HEK293 (cell line): ENCODE data around the gene CCDC77.
A peak's percentile ranks its signal among the peaks of the same experiment; 100 is the strongest.

Experiments
- CTCF ChIA-PET: fragments of 350-600 bp; formaldehyde crosslinking; extraction: SDS; loops from one replicate; lab custom pipeline; 2021; ENCODE audit warnings: antibody characterized with exemption; lab: Yijun Ruan, JAX
- POLR2A ChIA-PET: fragments of 300-600 bp; formaldehyde crosslinking; extraction: SDS; loops from one replicate; lab custom pipeline; 2020; ENCODE audit warnings: antibody characterized with exemption, inconsistent platforms; lab: Yijun Ruan, JAX
- H3K27ac ChIP-seq: fragments of 200-500 bp; sonication (Bioruptor generic); 2 replicates; pipeline ENCODE4 v1.5.1; 2014; ENCODE audit warnings: low read depth, low read length, control low read depth, inconsistent platforms; ENCODE audit errors: extremely low read depth
- H3K36me3 ChIP-seq, 2 experiments: fragments of 200-500 bp in 1 of 2; sonication (Bioruptor generic) in 1 of 2; 1 replicate in 1 of 2; 2 replicates in 1 of 2; pipeline ENCODE4 v1.5.1; 2014 to 2017; ENCODE audit warnings: inconsistent platforms in 2 of 2, low read length in 2 of 2; ENCODE audit not compliant: control insufficient read depth in 2 of 2, insufficient read depth in 1 of 2
- H3K4me1 ChIP-seq: fragments of 200-500 bp; sonication (Bioruptor generic); 2 replicates; pipeline ENCODE4 v1.5.1; 2014; ENCODE audit warnings: mild to moderate bottlenecking, low read length, inconsistent platforms; ENCODE audit not compliant: control insufficient read depth, insufficient read depth
- H3K4me3 ChIP-seq: 2 replicates; pipeline ENCODE4 v1.5.1; 2011; ENCODE audit warnings: low read depth, mild to moderate bottlenecking, control low read depth, low read length, moderate library complexity
- H3K9me3 ChIP-seq: fragments of 200-500 bp; sonication (Bioruptor generic); 2 replicates; pipeline ENCODE4 v1.5.1; 2014; ENCODE audit warnings: low read depth, low read length, inconsistent platforms; ENCODE audit not compliant: control insufficient read depth, insufficient read depth
- BCL6B ChIP-seq: fragments of 450-650 bp; formaldehyde crosslinking; IDR thresholded peaks from 2 replicates; pipeline ENCODE4 v1.5.1; 2017; ENCODE audit warnings: missing biosample characterization, missing genetic modification characterization
- IKZF3 ChIP-seq: fragments of 450-650 bp; IDR thresholded peaks from 2 replicates; pipeline ENCODE4 v1.5.0; 2018; ENCODE audit warnings: missing biosample characterization, mild to moderate bottlenecking, missing genetic modification characterization, moderate library complexity
- KLF9 ChIP-seq: fragments of 450-650 bp; formaldehyde crosslinking; IDR thresholded peaks from 2 replicates; pipeline ENCODE4 v1.5.1; 2016; ENCODE audit warnings: missing biosample characterization, missing genetic modification characterization, low read depth
- ZBTB48 ChIP-seq: fragments of 450-650 bp; formaldehyde crosslinking; IDR thresholded peaks from 2 replicates; pipeline ENCODE4 v1.5.1; 2016; ENCODE audit warnings: missing biosample characterization, missing genetic modification characterization
- ZNF114 ChIP-seq: fragments of 450-650 bp; formaldehyde crosslinking; IDR thresholded peaks from 2 replicates; pipeline ENCODE4 v1.5.0; 2017; ENCODE audit warnings: missing biosample characterization, missing genetic modification characterization
- ZNF132 ChIP-seq: fragments of 450-650 bp; formaldehyde crosslinking; IDR thresholded peaks from 2 replicates; pipeline ENCODE4 v1.5.1; 2017; ENCODE audit warnings: missing biosample characterization, missing genetic modification characterization, borderline replicate concordance
- ZNF16 ChIP-seq: fragments of 450-650 bp; formaldehyde crosslinking; IDR thresholded peaks from 2 replicates; pipeline ENCODE4 v1.5.1; 2016; ENCODE audit warnings: low read depth, missing biosample characterization, missing genetic modification characterization
- ZNF18 ChIP-seq: fragments of 450-650 bp; formaldehyde crosslinking; IDR thresholded peaks from 2 replicates; pipeline ENCODE4 v1.5.1; 2016; ENCODE audit warnings: missing biosample characterization, missing genetic modification characterization
- ZNF514 ChIP-seq: fragments of 450-650 bp; formaldehyde crosslinking; IDR thresholded peaks from 2 replicates; pipeline ENCODE4 v1.5.1; 2016; ENCODE audit warnings: missing biosample characterization, missing genetic modification characterization
- ZNF600 ChIP-seq: fragments of 450-650 bp; formaldehyde crosslinking; IDR thresholded peaks from 2 replicates; pipeline ENCODE4 v1.5.1; 2016; ENCODE audit warnings: missing biosample characterization, missing genetic modification characterization
- TF ChIP-seq, protein P1 (sequence below): fragments of 450-650 bp; formaldehyde crosslinking; IDR thresholded peaks from 2 replicates; pipeline ENCODE4 v1.5.1; 2016; ENCODE audit warnings: missing biosample characterization, missing genetic modification characterization
- TF ChIP-seq, protein P2 (sequence below): fragments of 450-650 bp; formaldehyde crosslinking; IDR thresholded peaks from 2 replicates; pipeline ENCODE4 v1.5.1; 2017; ENCODE audit warnings: missing biosample characterization, mild to moderate bottlenecking, missing genetic modification characterization, moderate library complexity
- TF ChIP-seq, protein P3 (sequence below): IDR thresholded peaks from 2 replicates; pipeline ENCODE4 v1.6.1; 2011; ENCODE audit warnings: mild to moderate bottlenecking, low read depth, low read length, borderline replicate concordance
- TF ChIP-seq, protein P4 (sequence below): fragments of 450-650 bp; formaldehyde crosslinking; IDR thresholded peaks from 2 replicates; pipeline ENCODE4 v1.5.1; 2016; ENCODE audit warnings: missing biosample characterization, missing genetic modification characterization
- TF ChIP-seq, protein P5 (sequence below): fragments of 450-650 bp; formaldehyde crosslinking; IDR thresholded peaks from 2 replicates; pipeline ENCODE4 v1.5.1; 2016; ENCODE audit warnings: missing biosample characterization, missing genetic modification characterization

Gene CCDC77

GRCh38 chr12:386651-387050 is 14.8 kb upstream of the CCDC77 start (continued):
- TF ChIP-seq BCL6B (tag by site-specific recombination) (no peak), ZNF16 (tag by site-specific recombination) (no peak), ZNF114 (tag by site-specific recombination) (no peak), KLF9 (tag by site-specific recombination) (no peak), ZNF18 (tag by site-specific recombination) (no peak), IKZF3 (tag by site-specific recombination) (0 out of 2 replicates have a peak, but pooled peaks have one; percentile 25), ZNF514 (tag by site-specific recombination) (no peak)
- TF ChIP-seq, protein P1, sequence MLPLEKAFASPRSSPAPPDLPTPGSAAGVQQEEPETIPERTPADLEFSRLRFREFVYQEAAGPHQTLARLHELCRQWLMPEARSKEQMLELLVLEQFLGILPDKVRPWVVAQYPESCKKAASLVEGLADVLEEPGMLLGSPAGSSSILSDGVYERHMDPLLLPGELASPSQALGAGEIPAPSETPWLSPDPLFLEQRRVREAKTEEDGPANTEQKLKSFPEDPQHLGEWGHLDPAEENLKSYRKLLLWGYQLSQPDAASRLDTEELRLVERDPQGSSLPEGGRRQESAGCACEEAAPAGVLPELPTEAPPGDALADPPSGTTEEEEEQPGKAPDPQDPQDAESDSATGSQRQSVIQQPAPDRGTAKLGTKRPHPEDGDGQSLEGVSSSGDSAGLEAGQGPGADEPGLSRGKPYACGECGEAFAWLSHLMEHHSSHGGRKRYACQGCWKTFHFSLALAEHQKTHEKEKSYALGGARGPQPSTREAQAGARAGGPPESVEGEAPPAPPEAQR, result no peak
- TF ChIP-seq, protein P2, sequence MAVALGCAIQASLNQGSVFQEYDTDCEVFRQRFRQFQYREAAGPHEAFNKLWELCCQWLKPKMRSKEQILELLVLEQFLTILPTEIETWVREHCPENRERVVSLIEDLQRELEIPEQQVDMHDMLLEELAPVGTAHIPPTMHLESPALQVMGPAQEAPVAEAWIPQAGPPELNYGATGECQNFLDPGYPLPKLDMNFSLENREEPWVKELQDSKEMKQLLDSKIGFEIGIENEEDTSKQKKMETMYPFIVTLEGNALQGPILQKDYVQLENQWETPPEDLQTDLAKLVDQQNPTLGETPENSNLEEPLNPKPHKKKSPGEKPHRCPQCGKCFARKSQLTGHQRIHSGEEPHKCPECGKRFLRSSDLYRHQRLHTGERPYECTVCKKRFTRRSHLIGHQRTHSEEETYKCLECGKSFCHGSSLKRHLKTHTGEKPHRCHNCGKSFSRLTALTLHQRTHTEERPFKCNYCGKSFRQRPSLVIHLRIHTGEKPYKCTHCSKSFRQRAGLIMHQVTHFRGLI (tag by site-specific recombination), result no peak

DNA sequence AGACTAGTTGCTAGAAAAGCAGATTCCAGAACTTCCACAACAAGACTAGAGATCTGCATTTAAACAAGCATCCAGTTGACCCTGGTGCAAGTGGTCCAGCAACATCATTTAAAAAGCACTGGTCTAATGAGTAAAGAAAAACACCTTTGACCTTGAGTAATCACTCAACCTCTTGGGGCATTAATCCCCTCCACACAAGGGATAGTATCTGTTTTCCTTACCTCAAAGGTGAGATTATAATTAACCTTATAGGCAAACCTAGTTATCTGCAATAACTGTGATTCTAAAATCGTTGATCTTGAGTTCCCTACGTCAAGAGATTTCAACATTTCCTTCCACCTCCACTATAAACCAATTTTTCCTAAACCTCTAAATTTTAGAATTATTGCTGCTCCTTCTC is 13.4 kb upstream of the CCDC77 start:
- POLR2A ChIA-PET, result interaction anchor here (0.6 to 4.2 kb wide), 2 partner anchors 14 to 46 kb away, joined by 3 to 36 read pairs; partner anchors contain the start of gene CCDC77

DNA sequence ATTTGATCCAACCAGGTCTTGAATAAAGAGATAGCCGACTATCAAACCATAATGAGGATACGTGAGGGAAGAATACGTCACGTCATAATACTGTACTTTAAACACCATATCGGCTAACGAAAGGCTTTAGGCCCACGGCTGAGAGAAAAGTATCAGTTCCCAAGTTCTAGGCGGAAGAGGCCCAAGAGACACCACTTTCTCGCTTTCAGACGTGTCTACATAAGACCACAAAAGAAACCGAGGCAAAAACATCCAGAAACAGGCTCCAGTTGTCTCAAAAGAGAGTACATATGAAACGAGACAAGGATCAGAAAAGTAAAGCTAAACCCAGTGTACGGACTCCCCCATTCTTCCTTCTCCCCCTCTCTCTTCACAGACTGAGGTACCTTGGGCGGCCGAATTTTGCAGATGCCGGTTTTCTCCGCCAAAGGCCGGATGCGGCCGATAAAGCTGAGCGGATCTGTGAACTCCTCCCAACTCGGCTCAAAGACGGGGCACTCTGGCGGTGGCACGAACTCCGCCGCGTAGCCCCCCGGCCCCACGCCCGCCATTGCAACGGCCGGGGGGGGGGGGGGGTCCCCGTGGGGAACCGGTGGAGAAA is 12.8 kb upstream of the CCDC77 start:
- no peaks in the 10 kb centered on the region for H3K9me3 ChIP-seq
- peak overlapping the region; percentile 92 for H3K27ac ChIP-seq
- H3K36me3 ChIP-seq, result peaks cover 18 to 20% of the 10 kb centered on the region in 2 experiments
- ChIA-PET CTCF (interaction anchor here (0.9 kb wide), 1 partner anchor 11 kb away, joined by 3 read pairs; no protein-coding TSS in a partner anchor), POLR2A (interaction anchor here (0.6 to 4.2 kb wide), 4 partner anchors 11 to 107 kb away, joined by 4 to 36 read pairs (median 6); partner anchors contain the start of gene CCDC77)
- peaks cover 9% of the 10 kb centered on the region for H3K4me1 ChIP-seq
- peak overlapping the region; percentile 89 for H3K4me3 ChIP-seq
- TF ChIP-seq, protein P3, sequence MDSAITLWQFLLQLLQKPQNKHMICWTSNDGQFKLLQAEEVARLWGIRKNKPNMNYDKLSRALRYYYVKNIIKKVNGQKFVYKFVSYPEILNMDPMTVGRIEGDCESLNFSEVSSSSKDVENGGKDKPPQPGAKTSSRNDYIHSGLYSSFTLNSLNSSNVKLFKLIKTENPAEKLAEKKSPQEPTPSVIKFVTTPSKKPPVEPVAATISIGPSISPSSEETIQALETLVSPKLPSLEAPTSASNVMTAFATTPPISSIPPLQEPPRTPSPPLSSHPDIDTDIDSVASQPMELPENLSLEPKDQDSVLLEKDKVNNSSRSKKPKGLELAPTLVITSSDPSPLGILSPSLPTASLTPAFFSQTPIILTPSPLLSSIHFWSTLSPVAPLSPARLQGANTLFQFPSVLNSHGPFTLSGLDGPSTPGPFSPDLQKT, result no peak
- TF ChIP-seq, protein P4, sequence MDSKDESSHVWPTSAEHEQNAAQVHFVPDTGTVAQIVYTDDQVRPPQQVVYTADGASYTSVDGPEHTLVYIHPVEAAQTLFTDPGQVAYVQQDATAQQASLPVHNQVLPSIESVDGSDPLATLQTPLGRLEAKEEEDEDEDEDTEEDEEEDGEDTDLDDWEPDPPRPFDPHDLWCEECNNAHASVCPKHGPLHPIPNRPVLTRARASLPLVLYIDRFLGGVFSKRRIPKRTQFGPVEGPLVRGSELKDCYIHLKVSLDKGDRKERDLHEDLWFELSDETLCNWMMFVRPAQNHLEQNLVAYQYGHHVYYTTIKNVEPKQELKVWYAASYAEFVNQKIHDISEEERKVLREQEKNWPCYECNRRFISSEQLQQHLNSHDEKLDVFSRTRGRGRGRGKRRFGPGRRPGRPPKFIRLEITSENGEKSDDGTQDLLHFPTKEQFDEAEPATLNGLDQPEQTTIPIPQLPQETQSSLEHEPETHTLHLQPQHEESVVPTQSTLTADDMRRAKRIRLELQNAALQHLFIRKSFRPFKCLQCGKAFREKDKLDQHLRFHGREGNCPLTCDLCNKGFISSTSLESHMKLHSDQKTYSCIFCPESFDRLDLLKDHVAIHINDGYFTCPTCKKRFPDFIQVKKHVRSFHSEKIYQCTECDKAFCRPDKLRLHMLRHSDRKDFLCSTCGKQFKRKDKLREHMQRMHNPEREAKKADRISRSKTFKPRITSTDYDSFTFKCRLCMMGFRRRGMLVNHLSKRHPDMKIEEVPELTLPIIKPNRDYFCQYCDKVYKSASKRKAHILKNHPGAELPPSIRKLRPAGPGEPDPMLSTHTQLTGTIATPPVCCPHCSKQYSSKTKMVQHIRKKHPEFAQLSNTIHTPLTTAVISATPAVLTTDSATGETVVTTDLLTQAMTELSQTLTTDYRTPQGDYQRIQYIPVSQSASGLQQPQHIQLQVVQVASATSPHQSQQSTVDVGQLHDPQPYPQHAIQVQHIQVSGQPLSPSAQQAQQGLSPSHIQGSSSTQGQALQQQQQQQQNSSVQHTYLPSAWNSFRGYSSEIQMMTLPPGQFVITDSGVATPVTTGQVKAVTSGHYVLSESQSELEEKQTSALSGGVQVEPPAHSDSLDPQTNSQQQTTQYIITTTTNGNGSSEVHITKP (tag by site-specific recombination), result no peak
- TF ChIP-seq, protein P5, sequence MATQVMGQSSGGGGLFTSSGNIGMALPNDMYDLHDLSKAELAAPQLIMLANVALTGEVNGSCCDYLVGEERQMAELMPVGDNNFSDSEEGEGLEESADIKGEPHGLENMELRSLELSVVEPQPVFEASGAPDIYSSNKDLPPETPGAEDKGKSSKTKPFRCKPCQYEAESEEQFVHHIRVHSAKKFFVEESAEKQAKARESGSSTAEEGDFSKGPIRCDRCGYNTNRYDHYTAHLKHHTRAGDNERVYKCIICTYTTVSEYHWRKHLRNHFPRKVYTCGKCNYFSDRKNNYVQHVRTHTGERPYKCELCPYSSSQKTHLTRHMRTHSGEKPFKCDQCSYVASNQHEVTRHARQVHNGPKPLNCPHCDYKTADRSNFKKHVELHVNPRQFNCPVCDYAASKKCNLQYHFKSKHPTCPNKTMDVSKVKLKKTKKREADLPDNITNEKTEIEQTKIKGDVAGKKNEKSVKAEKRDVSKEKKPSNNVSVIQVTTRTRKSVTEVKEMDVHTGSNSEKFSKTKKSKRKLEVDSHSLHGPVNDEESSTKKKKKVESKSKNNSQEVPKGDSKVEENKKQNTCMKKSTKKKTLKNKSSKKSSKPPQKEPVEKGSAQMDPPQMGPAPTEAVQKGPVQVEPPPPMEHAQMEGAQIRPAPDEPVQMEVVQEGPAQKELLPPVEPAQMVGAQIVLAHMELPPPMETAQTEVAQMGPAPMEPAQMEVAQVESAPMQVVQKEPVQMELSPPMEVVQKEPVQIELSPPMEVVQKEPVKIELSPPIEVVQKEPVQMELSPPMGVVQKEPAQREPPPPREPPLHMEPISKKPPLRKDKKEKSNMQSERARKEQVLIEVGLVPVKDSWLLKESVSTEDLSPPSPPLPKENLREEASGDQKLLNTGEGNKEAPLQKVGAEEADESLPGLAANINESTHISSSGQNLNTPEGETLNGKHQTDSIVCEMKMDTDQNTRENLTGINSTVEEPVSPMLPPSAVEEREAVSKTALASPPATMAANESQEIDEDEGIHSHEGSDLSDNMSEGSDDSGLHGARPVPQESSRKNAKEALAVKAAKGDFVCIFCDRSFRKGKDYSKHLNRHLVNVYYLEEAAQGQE (tag by site-specific recombination), result no peak
- no peak for TF ChIP-seq BCL6B (tag by site-specific recombination)

More for the DNA sequence above, 13.4 kb upstream of the CCDC77 start:
- Histone ChIP-seq H3K4me1 (peaks cover 9% of the 10 kb centered on the region), H3K4me3 (peak overlapping the region; percentile 89), H3K36me3 (peaks cover 24 to 27% of the 10 kb centered on the region in 2 experiments), H3K9me3 (no peaks in the 10 kb centered on the region), H3K27ac (no peak overlapping the region)
- CTCF ChIA-PET, result no interaction called here
- TF ChIP-seq ZNF132 (no peak), ZBTB48 (tag by site-specific recombination) (peak; percentile 70), ZNF600 (tag by site-specific recombination) (peak; percentile 31; the same call in 1 of the 2 replicates)
